ENCODE measurements around the gene SCARB1.

DNA sequence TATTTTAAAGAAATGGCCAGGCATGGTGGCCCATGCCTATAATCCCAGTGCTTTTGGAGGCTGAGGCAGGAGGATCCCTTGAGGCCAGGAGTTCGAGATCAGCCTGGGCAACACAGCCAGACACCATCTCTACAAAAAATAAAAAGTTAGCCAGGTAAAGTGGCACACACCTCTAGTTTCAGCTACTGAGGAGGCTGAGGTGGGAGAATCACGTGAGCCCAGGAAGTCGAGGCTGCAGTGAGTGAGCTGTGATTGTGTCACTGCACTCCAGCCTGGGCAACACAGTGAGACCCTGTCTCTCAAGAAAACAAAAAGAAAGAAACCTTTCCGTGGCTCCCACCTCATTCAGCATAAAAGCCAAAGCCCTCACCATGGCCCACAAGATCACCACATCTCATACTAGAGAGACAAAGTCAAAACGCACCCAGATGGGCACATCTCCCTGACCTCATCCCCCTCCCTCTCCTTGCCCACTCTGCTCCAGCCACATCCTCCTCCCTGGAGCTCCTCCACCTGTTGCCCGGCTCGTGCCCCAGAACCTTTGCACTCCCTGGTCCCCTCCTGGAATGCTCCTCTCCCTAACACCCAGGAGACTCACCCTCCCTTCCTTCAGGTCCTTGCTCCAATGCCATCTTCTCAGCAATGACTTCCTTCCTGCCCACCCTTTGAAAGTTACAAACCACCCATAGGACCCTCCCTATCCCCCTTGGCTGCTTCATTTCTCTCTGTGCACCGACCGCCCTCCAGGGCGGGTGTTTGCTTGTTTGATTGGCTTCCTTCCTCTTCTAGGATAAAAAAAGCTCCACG is 4.8 kb upstream of the SCARB1 start:
- no peak for TF ChIP-seq EP300 (IDR thresholded peaks at IDR 0.05; ENCODE audit: low read depth in 2 of 2, low read length in 2 of 2)
- no peak for TF ChIP-seq EP300 (CRISPR knock-in tag; IDR thresholded peaks at IDR 0.05; ENCODE audit: borderline replicate concordance)
- no peak for TF ChIP-seq MEIS2 (CRISPR knock-in tag; IDR thresholded peaks at IDR 0.05)
- TF ChIP-seq CTCF (CRISPR knock-in tag; IDR thresholded peaks at IDR 0.05), result no peak
- no peak for TF ChIP-seq NR2F2 (IDR thresholded peaks at IDR 0.05; ENCODE audit: borderline replicate concordance, low read depth)
- no peak for TF ChIP-seq EZH2 (conservative IDR thresholded peaks at IDR 0.05; ENCODE audit: low read depth, low read length)
- no peak for TF ChIP-seq ZNF710 (CRISPR knock-in tag; IDR thresholded peaks at IDR 0.05; ENCODE audit: borderline replicate concordance)
- no peak for TF ChIP-seq CREB1 (IDR thresholded peaks at IDR 0.05)
- no peak for TF ChIP-seq CREB1 (CRISPR knock-in tag; IDR thresholded peaks at IDR 0.05)
- TF ChIP-seq MED1 (CRISPR knock-in tag; IDR thresholded peaks at IDR 0.05), result no peak
- TF ChIP-seq HMG20A (CRISPR knock-in tag; IDR thresholded peaks at IDR 0.05; ENCODE audit: borderline replicate concordance), result no peak
- no peak for TF ChIP-seq CHD4 (IDR thresholded peaks at IDR 0.05; ENCODE audit: borderline replicate concordance, low read length)
- no peak for TF ChIP-seq NFIC (IDR thresholded peaks at IDR 0.05; ENCODE audit: low read length)
- TF ChIP-seq POLR2G (IDR thresholded peaks at IDR 0.05; ENCODE audit: low read depth, low read length), result no peak
